Panc1 (cell line): ENCODE data around the gene ZNF444. TPM values are rescaled to one million over a fixed set of nuclear protein-coding genes. Genes with fewer than 3 reads are reported as not detected.

Source experiments
- ATAC-seq: fragments of 200-7000 bp; cut with Tn5 transposase; 2 replicates; pipeline ENCODE4 v1.9.1; 2020; ENCODE audit warnings: mild to moderate bottlenecking, moderate library complexity
- BruUV-seq: library from RNA; stranded (reverse); fragments of 400-500 nt; replicated peaks from 2 replicates; lab custom pipeline; 2021; lab: Mats Ljungman, UMichigan
- CTCF ChIA-PET: fragments of 300-600 bp; sonication (Branson Sonifier 250); formaldehyde crosslinking; loops from one replicate; lab custom pipeline; 2022; ENCODE audit warnings: antibody characterized with exemption; lab: Charles Lee
- POLR2A ChIA-PET: fragments of 300-600 bp; sonication (Branson Sonifier 250); formaldehyde crosslinking; loops from one replicate; lab custom pipeline; 2022; ENCODE audit warnings: antibody characterized with exemption; lab: Charles Lee
- DNase-seq: peaks from one replicate; pipeline ENCODE4 v3.0.0-alpha.2; 2010; ENCODE audit warnings: low read depth, low spot score
- H3K27ac ChIP-seq: 2 replicates; pipeline ENCODE4 v1.5.1; 2011; ENCODE audit warnings: mild to moderate bottlenecking, low read length, inconsistent platforms
- H3K27me3 ChIP-seq: fragments of 200-500 bp; sonication (Bioruptor generic); 2 replicates; pipeline ENCODE4 v1.6.0; 2014; ENCODE audit warnings: low read length, inconsistent platforms; ENCODE audit not compliant: control insufficient read depth, insufficient read depth
- H3K36me3 ChIP-seq: fragments of 200-500 bp; sonication (Bioruptor generic); 2 replicates; pipeline ENCODE4 v1.5.1; 2014; ENCODE audit warnings: inconsistent platforms, mild to moderate bottlenecking, low read length, moderate library complexity; ENCODE audit not compliant: control insufficient read depth, insufficient read depth
- H3K4me1 ChIP-seq: 2 replicates; pipeline ENCODE4 v1.5.1; 2011; ENCODE audit warnings: inconsistent platforms, mild to moderate bottlenecking, low read length, moderate library complexity; ENCODE audit not compliant: control insufficient read depth, insufficient read depth
- H3K4me3 ChIP-seq, 2 experiments: 2 replicates each; pipeline ENCODE4 v1.5.1; 2011 to 2012; ENCODE audit warnings: low read depth in 2 of 2, low read length in 2 of 2, mild to moderate bottlenecking in 2 of 2, inconsistent platforms in 1 of 2, moderate library complexity in 1 of 2
- H3K9me3 ChIP-seq: fragments of 200-500 bp; sonication (Bioruptor generic); 2 replicates; pipeline ENCODE4 v1.5.1; 2014; ENCODE audit warnings: low read depth, mild to moderate bottlenecking, inconsistent platforms, low read length, moderate library complexity; ENCODE audit not compliant: control insufficient read depth, insufficient read depth
- CTCF ChIP-seq: fragments of 450-650 bp; IDR thresholded peaks from 2 replicates; pipeline ENCODE4 v1.5.1; 2017; ENCODE audit warnings: mild to moderate bottlenecking
- POLR2AphosphoS5 ChIP-seq: IDR thresholded peaks from 2 replicates; pipeline ENCODE4 v1.6.1; 2012; ENCODE audit warnings: mild to moderate bottlenecking, low read depth, low read length, moderate library complexity
- REST ChIP-seq, 2 experiments: IDR thresholded peaks; 2 replicates each; pipeline ENCODE4 v1.6.1; 2011 to 2012; ENCODE audit warnings: low read depth in 2 of 2, control low read depth in 1 of 2, low read length in 1 of 2, mild to moderate bottlenecking in 1 of 2, moderate library complexity in 1 of 2; ENCODE audit not compliant: insufficient read depth in 1 of 2
- SIN3A ChIP-seq: IDR thresholded peaks from 2 replicates; pipeline ENCODE4 v1.6.1; 2012; ENCODE audit warnings: low read depth, mild to moderate bottlenecking, low read length, moderate library complexity, borderline replicate concordance; ENCODE audit not compliant: insufficient read depth
- TCF7L2 ChIP-seq: IDR thresholded peaks from 2 replicates; pipeline ENCODE4 v1.6.1; 2011; ENCODE audit warnings: mild to moderate bottlenecking, low read depth, low read length, inconsistent platforms
- in situ Hi-C: cut with HindIII; loops from 2 replicates; pipeline ENCODE4 v1.10.0; 2016; ENCODE audit warnings: low sequenced_read_pairs, low pct_unique_long_range_greater_than_20kb
- intact Hi-C: fragments of 100-400 bp; cut with micrococcal nuclease; formaldehyde crosslinking; loops from one replicate; pipeline ENCODE4 v1.10.0; 2022; ENCODE audit not compliant: unreplicated experiment
- total RNA-seq: library from RNA; stranded (reverse); gene quantifications from one replicate; pipeline ENCODE4 v1.2.1, GENCODE V29; 2021; ENCODE audit not compliant: unreplicated experiment

The ZNF444 gene
- total RNA-seq, 1 experiment from 2014 or later: 81.5 TPM

- H3K27me3 ChIP-seq: no peaks in the 10 kb centered on the region
- POLR2A ChIA-PET: no interaction called here
- no peaks in the 10 kb centered on the region for H3K9me3 ChIP-seq
- no peak for TF ChIP-seq POLR2AphosphoS5
- TF ChIP-seq TCF7L2: no peak
- no peak for TF ChIP-seq SIN3A
- no peak for TF ChIP-seq CTCF
- TF ChIP-seq REST (IDR thresholded peaks at IDR 0.05; ENCODE audit: insufficient read depth in 1 of 2, low read depth in 2 of 2, low read length in 1 of 2): no peak
- in situ Hi-C loops (no loop called here), intact Hi-C loops (loop anchor here (2.0 kb wide), 1 partner anchor 93 kb away; no protein-coding TSS in a partner anchor)
- CTCF ChIA-PET: interaction anchor here (0.6 kb wide), 1 partner anchor 62 kb away, joined by 3 read pairs; no protein-coding TSS in a partner anchor
- H3K4me3 ChIP-seq: no peak overlapping the region
- ATAC-seq: no peak
- BruUV-seq: no TSS peak
- no peak overlapping the region for H3K27ac ChIP-seq
- H3K36me3 ChIP-seq: no peaks in the 10 kb centered on the region
- DNase-seq: peak; percentile 39
- H3K4me1 ChIP-seq: no peaks in the 10 kb centered on the region
These were observed 29.2 kb downstream of the ZNF444 start for GRCh38 chr19:56170261-56170660.

GRCh38 chr19:56174086-56174485 is 33.0 kb downstream of the ZNF444 start:
- H3K4me3 ChIP-seq: no peak overlapping the region
- DNase-seq (no peak), ATAC-seq (no peak)
- ChIA-PET CTCF (interaction anchor here (0.5 kb wide), 1 partner anchor 64 kb away, joined by 6 read pairs; no protein-coding TSS in a partner anchor), POLR2A (no interaction called here)
- no peaks in the 10 kb centered on the region for H3K36me3 ChIP-seq
- intact Hi-C loops (no loop called here), in situ Hi-C loops (no loop called here)
- no peaks in the 10 kb centered on the region for H3K4me1 ChIP-seq
- BruUV-seq: no TSS peak
- no peaks in the 10 kb centered on the region for H3K9me3 ChIP-seq
- TF ChIP-seq POLR2AphosphoS5 (no peak), CTCF (no peak), REST (IDR thresholded peaks at IDR 0.05; ENCODE audit: insufficient read depth in 1 of 2, low read depth in 2 of 2, low read length in 1 of 2) (no peak), TCF7L2 (no peak), SIN3A (no peak)
- H3K27me3 ChIP-seq: no peaks in the 10 kb centered on the region
- no peak overlapping the region for H3K27ac ChIP-seq
